ENCODE results near the gene DNAJB1. TPM values are rescaled to one million over a fixed set of nuclear protein-coding genes. Genes with fewer than 3 reads are reported as not detected.

DNAJB1 gene
- polyA plus RNA-seq (2013): 61.8 and 62.4 TPM in 2 replicates

- H3K9ac ChIP-seq (ENCODE audit: low read length): peak within 1 kb of the TSS; percentile 97
- H3K9me3 ChIP-seq (ENCODE audit: insufficient read depth, low read depth, low read length): no peaks in the 10 kb centered on the region
- H2BK12ac ChIP-seq (ENCODE audit: low read length): no peak within 1 kb of the TSS
- peak within 1 kb of the TSS; percentile 59 for H2BK120ac ChIP-seq (ENCODE audit: insufficient read depth, low read length, poor library complexity)
- H2AK5ac ChIP-seq (ENCODE audit: low read length): peak within 1 kb of the TSS; percentile 84
- H3K79me2 ChIP-seq (ENCODE audit: control insufficient read depth, insufficient read depth, low read length, poor library complexity): peaks cover 18% of the 10 kb centered on the region
- H4K91ac ChIP-seq (ENCODE audit: low read depth, low read length): peak within 1 kb of the TSS; percentile 82
- H2BK5ac ChIP-seq (ENCODE audit: low read depth, low read length, poor library complexity): peak within 1 kb of the TSS; percentile 95
- H4K12ac ChIP-seq (ENCODE audit: low read depth, low read length): peak within 1 kb of the TSS; percentile 73
- peak within 1 kb of the TSS; percentile 100 for H3K4me3 ChIP-seq (ENCODE audit: low read depth, low read length)
- peaks cover 10 to 13% of the 10 kb centered on the region in 2 experiments for H3K4me1 ChIP-seq (ENCODE audit: control insufficient read depth in 1 of 2, insufficient read depth in 2 of 2, low read length in 2 of 2)
- H4K8ac ChIP-seq (ENCODE audit: low read depth, low read length): peak within 1 kb of the TSS; percentile 78
- peak; percentile 49 to 69 for DNase-seq
- peak within 1 kb of the TSS; percentile 94 for H3K4ac ChIP-seq (ENCODE audit: low read depth, low read length)
- peak within 1 kb of the TSS; percentile 95 for H3K14ac ChIP-seq (ENCODE audit: low read length)
- H3K36me3 ChIP-seq (ENCODE audit: control insufficient read depth in 1 of 2, insufficient read depth in 2 of 2, low read length in 2 of 2): peaks cover 25 to 28% of the 10 kb centered on the region in 2 experiments
- H3K23ac ChIP-seq (ENCODE audit: low read length): no peak within 1 kb of the TSS
- peaks cover 13% of the 10 kb centered on the region for H3K79me1 ChIP-seq (ENCODE audit: low read length)
- H3K27me3 ChIP-seq (ENCODE audit: insufficient read depth, low read length): no peaks in the 10 kb centered on the region
- no CpG with 5 or more reads among the region's 82 CpGs for WGBS (ENCODE audit: extremely low coverage, insufficient coverage, insufficient read length)
- peak within 1 kb of the TSS; percentile 80 for H3K27ac ChIP-seq (ENCODE audit: low read depth, low read length)
- peak within 1 kb of the TSS; percentile 38 for H2AFZ ChIP-seq (ENCODE audit: insufficient read depth, low read length, poor library complexity)
- H3K18ac ChIP-seq (ENCODE audit: low read length): peak within 1 kb of the TSS; percentile 90
- H3K4me2 ChIP-seq (ENCODE audit: low read length): peak within 1 kb of the TSS; percentile 80
Measured at GRCh38 chr19:14517840-14518505, at the start of gene DNAJB1. DNAJB1 (minus strand) TSS chr19:14518397; CDS start chr19:14518349, 48 bp downstream.

- H4K91ac ChIP-seq (ENCODE audit: low read depth, low read length): no peak overlapping the region
Measured at GRCh38 chr19:14567079-14567478, 48.9 kb upstream of the DNAJB1 start.

GRCh38 chr19:14566712-14567077, 48.5 kb upstream of the DNAJB1 start:
- DNase-seq: no peak
- H2AK5ac ChIP-seq (ENCODE audit: low read length): no peak overlapping the region
- H3K14ac ChIP-seq (ENCODE audit: low read length): no peak overlapping the region
- no peaks in the 10 kb centered on the region for H3K27me3 ChIP-seq (ENCODE audit: insufficient read depth, low read length)
- peaks cover 3% of the 10 kb centered on the region for H3K9me3 ChIP-seq (ENCODE audit: insufficient read depth, low read depth, low read length)
- peaks cover 31 to 42% of the 10 kb centered on the region in 2 experiments for H3K36me3 ChIP-seq (ENCODE audit: control insufficient read depth in 1 of 2, insufficient read depth in 2 of 2, low read length in 2 of 2)
- no peak overlapping the region for H2BK12ac ChIP-seq (ENCODE audit: low read length)
- no peak overlapping the region for H3K23ac ChIP-seq (ENCODE audit: low read length)
- no peak overlapping the region for H3K4me3 ChIP-seq (ENCODE audit: low read depth, low read length)
- H3K4me2 ChIP-seq (ENCODE audit: low read length): no peak overlapping the region
- no peak overlapping the region for H4K8ac ChIP-seq (ENCODE audit: low read depth, low read length)
- no peak overlapping the region for H2BK5ac ChIP-seq (ENCODE audit: low read depth, low read length, poor library complexity)
- no CpG with 5 or more reads among the region's 18 CpGs for WGBS (ENCODE audit: extremely low coverage, insufficient coverage, insufficient read length)
- no peak overlapping the region for H3K18ac ChIP-seq (ENCODE audit: low read length)
- peaks cover 9% of the 10 kb centered on the region for H3K79me2 ChIP-seq (ENCODE audit: control insufficient read depth, insufficient read depth, low read length, poor library complexity)
- no peak overlapping the region for H4K91ac ChIP-seq (ENCODE audit: low read depth, low read length)
- no peak overlapping the region for H3K27ac ChIP-seq (ENCODE audit: low read depth, low read length)
- H2AFZ ChIP-seq (ENCODE audit: insufficient read depth, low read length, poor library complexity): no peak overlapping the region
- H3K9ac ChIP-seq (ENCODE audit: low read length): no peak overlapping the region
- no peak overlapping the region for H3K4ac ChIP-seq (ENCODE audit: low read depth, low read length)
- H2BK120ac ChIP-seq (ENCODE audit: insufficient read depth, low read length, poor library complexity): no peak overlapping the region
- H3K4me1 ChIP-seq (ENCODE audit: control insufficient read depth in 1 of 2, insufficient read depth in 2 of 2, low read length in 2 of 2): peaks cover 9 to 10% of the 10 kb centered on the region in 2 experiments
- peaks cover 4% of the 10 kb centered on the region for H3K79me1 ChIP-seq (ENCODE audit: low read length)
- H4K12ac ChIP-seq (ENCODE audit: low read depth, low read length): no peak overlapping the region

More at GRCh38 chr19:14567079-14567478, 48.9 kb upstream of the DNAJB1 start:
- no peak for DNase-seq
- H3K79me1 ChIP-seq (ENCODE audit: low read length): peaks cover 6% of the 10 kb centered on the region
- H3K36me3 ChIP-seq (ENCODE audit: control insufficient read depth in 1 of 2, insufficient read depth in 2 of 2, low read length in 2 of 2): peaks cover 31 to 42% of the 10 kb centered on the region in 2 experiments
- H3K14ac ChIP-seq (ENCODE audit: low read length): no peak overlapping the region
- no peak overlapping the region for H3K4me3 ChIP-seq (ENCODE audit: low read depth, low read length)
- H2AFZ ChIP-seq (ENCODE audit: insufficient read depth, low read length, poor library complexity): no peak overlapping the region
- H2BK5ac ChIP-seq (ENCODE audit: low read depth, low read length, poor library complexity): no peak overlapping the region
- no CpG with 5 or more reads among the region's 11 CpGs for WGBS (ENCODE audit: extremely low coverage, insufficient coverage, insufficient read length)
- H3K4ac ChIP-seq (ENCODE audit: low read depth, low read length): no peak overlapping the region
- H3K23ac ChIP-seq (ENCODE audit: low read length): no peak overlapping the region
- H3K4me1 ChIP-seq (ENCODE audit: control insufficient read depth in 1 of 2, insufficient read depth in 2 of 2, low read length in 2 of 2): peaks cover 5 to 6% of the 10 kb centered on the region in 2 experiments
- peaks cover 10% of the 10 kb centered on the region for H3K79me2 ChIP-seq (ENCODE audit: control insufficient read depth, insufficient read depth, low read length, poor library complexity)
- no peak overlapping the region for H2BK12ac ChIP-seq (ENCODE audit: low read length)
- H3K4me2 ChIP-seq (ENCODE audit: low read length): no peak overlapping the region
- H2BK120ac ChIP-seq (ENCODE audit: insufficient read depth, low read length, poor library complexity): no peak overlapping the region
- H4K8ac ChIP-seq (ENCODE audit: low read depth, low read length): no peak overlapping the region
- peaks cover 4% of the 10 kb centered on the region for H3K9me3 ChIP-seq (ENCODE audit: insufficient read depth, low read depth, low read length)
- no peak overlapping the region for H2AK5ac ChIP-seq (ENCODE audit: low read length)
- H4K12ac ChIP-seq (ENCODE audit: low read depth, low read length): no peak overlapping the region
- H3K18ac ChIP-seq (ENCODE audit: low read length): no peak overlapping the region
- H3K27ac ChIP-seq (ENCODE audit: low read depth, low read length): no peak overlapping the region
- H3K27me3 ChIP-seq (ENCODE audit: insufficient read depth, low read length): no peaks in the 10 kb centered on the region
- no peak overlapping the region for H3K9ac ChIP-seq (ENCODE audit: low read length)

- no peak overlapping the region for H4K12ac ChIP-seq (ENCODE audit: low read depth, low read length)
- no peak overlapping the region for H3K27ac ChIP-seq (ENCODE audit: low read depth, low read length)
- H3K4ac ChIP-seq (ENCODE audit: low read depth, low read length): no peak overlapping the region
- H2AFZ ChIP-seq (ENCODE audit: insufficient read depth, low read length, poor library complexity): no peak overlapping the region
- no peak overlapping the region for H3K4me2 ChIP-seq (ENCODE audit: low read length)
- H2AK5ac ChIP-seq (ENCODE audit: low read length): no peak overlapping the region
- WGBS (ENCODE audit: extremely low coverage, insufficient coverage, insufficient read length): no CpG with 5 or more reads among the region's 31 CpGs
- H3K79me1 ChIP-seq (ENCODE audit: low read length): no peaks in the 10 kb centered on the region
- H3K79me2 ChIP-seq (ENCODE audit: control insufficient read depth, insufficient read depth, low read length, poor library complexity): peaks cover 5% of the 10 kb centered on the region
- no peak overlapping the region for H3K23ac ChIP-seq (ENCODE audit: low read length)
- H4K91ac ChIP-seq (ENCODE audit: low read depth, low read length): no peak overlapping the region
- peaks cover 11 to 13% of the 10 kb centered on the region in 2 experiments for H3K4me1 ChIP-seq (ENCODE audit: control insufficient read depth in 1 of 2, insufficient read depth in 2 of 2, low read length in 2 of 2)
- H3K18ac ChIP-seq (ENCODE audit: low read length): no peak overlapping the region
- H4K8ac ChIP-seq (ENCODE audit: low read depth, low read length): no peak overlapping the region
- no peak overlapping the region for H2BK120ac ChIP-seq (ENCODE audit: insufficient read depth, low read length, poor library complexity)
- peaks cover 31 to 42% of the 10 kb centered on the region in 2 experiments for H3K36me3 ChIP-seq (ENCODE audit: control insufficient read depth in 1 of 2, insufficient read depth in 2 of 2, low read length in 2 of 2)
- H2BK5ac ChIP-seq (ENCODE audit: low read depth, low read length, poor library complexity): no peak overlapping the region
- H3K9me3 ChIP-seq (ENCODE audit: insufficient read depth, low read depth, low read length): peaks cover 1% of the 10 kb centered on the region
- no peak overlapping the region for H3K9ac ChIP-seq (ENCODE audit: low read length)
- H3K4me3 ChIP-seq (ENCODE audit: low read depth, low read length): no peak overlapping the region
- H2BK12ac ChIP-seq (ENCODE audit: low read length): no peak overlapping the region
- DNase-seq: no peak
- H3K27me3 ChIP-seq (ENCODE audit: insufficient read depth, low read length): no peaks in the 10 kb centered on the region
- H3K14ac ChIP-seq (ENCODE audit: low read length): no peak overlapping the region
Measured at GRCh38 chr19:14565765-14566711, 47.8 kb upstream of the DNAJB1 start.
